HEK293 (cell line): ENCODE results near the gene PCBP3.

Experiments
- CTCF ChIA-PET: fragments of 350-600 bp; formaldehyde crosslinking; extraction: SDS; loops from one replicate; lab custom pipeline; 2021; ENCODE audit warnings: antibody characterized with exemption; lab: Yijun Ruan, JAX
- POLR2A ChIA-PET: fragments of 300-600 bp; formaldehyde crosslinking; extraction: SDS; loops from one replicate; lab custom pipeline; 2020; ENCODE audit warnings: antibody characterized with exemption, inconsistent platforms; lab: Yijun Ruan, JAX
- H3K27ac ChIP-seq: fragments of 200-500 bp; sonication (Bioruptor generic); 2 replicates; pipeline ENCODE4 v1.5.1; 2014; ENCODE audit warnings: low read depth, low read length, control low read depth, inconsistent platforms; ENCODE audit errors: extremely low read depth
- H3K36me3 ChIP-seq, 2 experiments: fragments of 200-500 bp in 1 of 2; sonication (Bioruptor generic) in 1 of 2; 1 replicate in 1 of 2; 2 replicates in 1 of 2; pipeline ENCODE4 v1.5.1; 2014 to 2017; ENCODE audit warnings: inconsistent platforms in 2 of 2, low read length in 2 of 2; ENCODE audit not compliant: control insufficient read depth in 2 of 2, insufficient read depth in 1 of 2
- H3K4me1 ChIP-seq: fragments of 200-500 bp; sonication (Bioruptor generic); 2 replicates; pipeline ENCODE4 v1.5.1; 2014; ENCODE audit warnings: mild to moderate bottlenecking, low read length, inconsistent platforms; ENCODE audit not compliant: control insufficient read depth, insufficient read depth
- H3K4me3 ChIP-seq: 2 replicates; pipeline ENCODE4 v1.5.1; 2011; ENCODE audit warnings: low read depth, mild to moderate bottlenecking, control low read depth, low read length, moderate library complexity
- H3K9me3 ChIP-seq: fragments of 200-500 bp; sonication (Bioruptor generic); 2 replicates; pipeline ENCODE4 v1.5.1; 2014; ENCODE audit warnings: low read depth, low read length, inconsistent platforms; ENCODE audit not compliant: control insufficient read depth, insufficient read depth
- GLI4 ChIP-seq: fragments of 450-650 bp; formaldehyde crosslinking; IDR thresholded peaks from 2 replicates; pipeline ENCODE4 v1.5.1; 2016; ENCODE audit warnings: missing biosample characterization, missing genetic modification characterization
- KLF10 ChIP-seq: fragments of 450-650 bp; IDR thresholded peaks from 2 replicates; pipeline ENCODE4 v1.5.1; 2018; ENCODE audit warnings: missing biosample characterization, mild to moderate bottlenecking, missing genetic modification characterization
- KLF16 ChIP-seq: fragments of 450-650 bp; formaldehyde crosslinking; IDR thresholded peaks from 2 replicates; pipeline ENCODE4 v1.5.1; 2017; ENCODE audit warnings: missing biosample characterization, missing genetic modification characterization
- KLF8 ChIP-seq: fragments of 450-650 bp; formaldehyde crosslinking; IDR thresholded peaks from 2 replicates; pipeline ENCODE4 v1.5.1; 2016; ENCODE audit warnings: missing biosample characterization, missing genetic modification characterization
- MEIS1 ChIP-seq: sonication (generic); formaldehyde crosslinking; IDR thresholded peaks from 2 replicates; pipeline ENCODE4 v1.8.1; 2022; ENCODE audit warnings: missing genetic modification reagents, mild to moderate bottlenecking, borderline replicate concordance
- MZF1 ChIP-seq: fragments of 450-650 bp; formaldehyde crosslinking; IDR thresholded peaks from 2 replicates; pipeline ENCODE4 v1.5.1; 2017; ENCODE audit warnings: missing biosample characterization, missing genetic modification characterization, borderline replicate concordance
- ZEB2 ChIP-seq: fragments of 450-650 bp; formaldehyde crosslinking; IDR thresholded peaks from 2 replicates; pipeline ENCODE4 v1.5.1; 2016; ENCODE audit warnings: missing biosample characterization, missing genetic modification characterization
- ZNF146 ChIP-seq: fragments of 450-650 bp; formaldehyde crosslinking; IDR thresholded peaks from 2 replicates; pipeline ENCODE4 v1.5.1; 2016; ENCODE audit warnings: missing biosample characterization, missing genetic modification characterization
- ZNF157 ChIP-seq: fragments of 450-650 bp; formaldehyde crosslinking; IDR thresholded peaks from 2 replicates; pipeline ENCODE4 v1.5.1; 2016; ENCODE audit warnings: missing biosample characterization, missing genetic modification characterization
- ZNF16 ChIP-seq: fragments of 450-650 bp; formaldehyde crosslinking; IDR thresholded peaks from 2 replicates; pipeline ENCODE4 v1.5.1; 2016; ENCODE audit warnings: low read depth, missing biosample characterization, missing genetic modification characterization
- ZNF211 ChIP-seq: fragments of 450-650 bp; formaldehyde crosslinking; IDR thresholded peaks from 2 replicates; pipeline ENCODE4 v1.5.1; 2016; ENCODE audit warnings: low read depth, missing biosample characterization, missing genetic modification characterization
- ZNF221 ChIP-seq: fragments of 450-650 bp; formaldehyde crosslinking; IDR thresholded peaks from 2 replicates; pipeline ENCODE4 v1.5.1; 2017; ENCODE audit warnings: missing biosample characterization, missing genetic modification characterization, borderline replicate concordance
- ZNF23 ChIP-seq: fragments of 450-650 bp; formaldehyde crosslinking; IDR thresholded peaks from 2 replicates; pipeline ENCODE4 v1.5.1; 2016; ENCODE audit warnings: missing biosample characterization, missing genetic modification characterization, borderline replicate concordance
- ZNF24 ChIP-seq: fragments of 450-650 bp; formaldehyde crosslinking; IDR thresholded peaks from 2 replicates; pipeline ENCODE4 v1.5.1; 2016; ENCODE audit warnings: missing biosample characterization, missing genetic modification characterization
- ZNF248 ChIP-seq: fragments of 450-650 bp; formaldehyde crosslinking; IDR thresholded peaks from 2 replicates; pipeline ENCODE4 v1.5.1; 2017; ENCODE audit warnings: missing biosample characterization, missing genetic modification characterization
- ZNF274 ChIP-seq, 2 experiments: fragments of 200-500 bp in 1 of 2; fragments of 450-650 bp in 1 of 2; sonication (Bioruptor generic) in 1 of 2; formaldehyde crosslinking in 1 of 2; IDR thresholded peaks; 2 replicates each; pipeline versions ENCODE4 v1.5.1 to v1.6.1; 2014 to 2016; ENCODE audit warnings: borderline replicate concordance in 1 of 2, inconsistent platforms in 1 of 2, low read length in 1 of 2, missing biosample characterization in 1 of 2, missing genetic modification characterization in 1 of 2
- ZNF391 ChIP-seq: fragments of 450-650 bp; formaldehyde crosslinking; IDR thresholded peaks from 2 replicates; pipeline ENCODE4 v1.5.1; 2016; ENCODE audit warnings: low read depth, missing biosample characterization, missing genetic modification characterization, borderline replicate concordance
- ZNF416 ChIP-seq: fragments of 450-650 bp; formaldehyde crosslinking; IDR thresholded peaks from 2 replicates; pipeline ENCODE4 v1.5.1; 2016; ENCODE audit warnings: missing biosample characterization, missing genetic modification characterization
- ZNF48 ChIP-seq: fragments of 450-650 bp; formaldehyde crosslinking; IDR thresholded peaks from 2 replicates; pipeline ENCODE4 v1.5.1; 2016; ENCODE audit warnings: missing biosample characterization, missing genetic modification characterization
- ZNF521 ChIP-seq: fragments of 450-650 bp; formaldehyde crosslinking; IDR thresholded peaks from 2 replicates; pipeline ENCODE4 v1.5.1; 2017; ENCODE audit warnings: missing biosample characterization, mild to moderate bottlenecking, missing genetic modification characterization
- ZNF530 ChIP-seq: fragments of 450-650 bp; formaldehyde crosslinking; IDR thresholded peaks from 2 replicates; pipeline ENCODE4 v1.5.1; 2016; ENCODE audit warnings: low read depth, missing biosample characterization, missing genetic modification characterization
- ZNF558 ChIP-seq: fragments of 450-650 bp; formaldehyde crosslinking; IDR thresholded peaks from 2 replicates; pipeline ENCODE4 v1.5.1; 2016; ENCODE audit warnings: missing biosample characterization, missing genetic modification characterization
- ZNF610 ChIP-seq: fragments of 450-650 bp; formaldehyde crosslinking; IDR thresholded peaks from 2 replicates; pipeline ENCODE4 v1.5.1; 2016; ENCODE audit warnings: missing biosample characterization, missing genetic modification characterization, borderline replicate concordance
- ZNF670 ChIP-seq: fragments of 450-650 bp; formaldehyde crosslinking; IDR thresholded peaks from 2 replicates; pipeline ENCODE4 v1.5.1; 2016; ENCODE audit warnings: missing biosample characterization, missing genetic modification characterization, low read depth
- ZNF707 ChIP-seq: fragments of 450-650 bp; formaldehyde crosslinking; IDR thresholded peaks from 2 replicates; pipeline ENCODE4 v1.5.1; 2016; ENCODE audit warnings: missing biosample characterization, missing genetic modification characterization
- TF ChIP-seq, protein P1 (sequence below): fragments of 450-650 bp; formaldehyde crosslinking; IDR thresholded peaks from 2 replicates; pipeline ENCODE4 v1.5.1; 2016; ENCODE audit warnings: missing biosample characterization, missing genetic modification characterization

Gene PCBP3

DNA sequence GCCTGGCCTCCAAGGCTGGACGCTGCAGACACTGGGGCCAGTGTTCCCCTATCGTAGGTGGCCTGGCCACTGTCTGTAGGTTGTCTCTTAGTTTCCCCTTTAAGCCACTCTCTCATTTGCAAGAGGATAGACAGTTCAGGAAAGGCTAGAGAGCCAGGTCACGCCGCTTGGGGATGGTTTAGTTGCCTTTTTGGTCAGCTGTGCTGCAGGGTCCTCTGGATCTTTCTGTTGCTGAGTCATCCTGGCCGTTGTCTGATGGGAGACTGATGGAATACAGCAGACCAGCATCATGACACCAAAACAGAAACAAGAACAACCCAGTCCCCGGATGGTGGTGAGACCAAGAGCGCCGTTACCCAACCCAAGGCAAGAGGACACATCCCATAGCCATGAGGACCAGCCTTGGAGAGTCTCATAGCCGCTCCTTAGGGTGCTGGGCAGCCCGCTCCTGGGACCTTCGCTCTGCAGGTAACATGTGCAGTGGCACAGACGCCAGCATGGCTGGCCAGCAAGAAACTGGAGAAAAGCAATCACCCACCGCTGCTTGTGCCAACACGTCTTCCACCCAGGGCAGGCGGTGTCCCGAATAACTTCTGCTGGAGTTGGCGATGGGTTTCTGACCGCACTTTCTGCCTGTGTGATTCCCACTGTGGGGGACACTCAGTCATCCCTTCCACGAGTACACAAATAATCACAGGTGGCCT lies 258.9 kb downstream of the PCBP3 start:
- TF ChIP-seq ZNF248 (tag by site-specific recombination) (no peak), ZNF274 (IDR thresholded peaks at IDR 0.05; ENCODE audit: low read length) (no peak), ZNF274 (tag by site-specific recombination; IDR thresholded peaks at IDR 0.05; ENCODE audit: borderline replicate concordance) (no peak), ZEB2 (tag by site-specific recombination) (no peak), ZNF558 (tag by site-specific recombination) (no peak), GLI4 (tag by site-specific recombination) (no peak), MZF1 (no peak), ZNF530 (no peak)
- Histone ChIP-seq H3K27ac (no peak overlapping the region), H3K4me3 (no peak overlapping the region), H3K36me3 (no peaks in the 10 kb centered on the region), H3K4me1 (no peaks in the 10 kb centered on the region), H3K9me3 (no peaks in the 10 kb centered on the region)
- ChIA-PET POLR2A (no interaction called here), CTCF (interaction anchor here (1.0 to 2.5 kb wide), 2 partner anchors 17 to 22 kb away, joined by 3 to 7 read pairs; no protein-coding TSS in a partner anchor)

DNA sequence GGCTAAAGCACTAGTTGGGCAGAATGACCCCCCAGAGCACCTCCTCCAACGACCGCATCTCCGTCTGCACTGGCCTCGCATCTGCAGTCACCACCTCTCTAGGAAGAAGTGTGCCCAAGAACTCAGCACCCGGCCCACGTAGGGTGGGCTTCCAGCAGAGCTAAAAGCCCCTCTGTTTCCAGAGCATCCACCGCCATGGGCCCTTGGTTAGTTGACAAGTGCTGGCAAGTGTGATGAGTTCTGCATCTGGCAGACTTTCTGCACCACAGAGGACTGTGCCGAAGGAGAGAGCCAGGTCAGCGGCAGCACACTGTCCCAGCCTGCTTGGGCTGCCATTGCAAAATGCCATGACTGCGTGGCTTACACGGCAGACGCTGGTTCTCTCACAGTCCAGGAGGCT lies 261.7 kb downstream of the PCBP3 start:
- H3K9me3 ChIP-seq = no peaks in the 10 kb centered on the region
- TF ChIP-seq KLF10 (tag by site-specific recombination) = no peak
- no peak for TF ChIP-seq ZNF157 (tag by site-specific recombination)
- no peak for TF ChIP-seq MEIS1 (CRISPR knock-in tag)
- no peak for TF ChIP-seq ZNF211 (tag by site-specific recombination)
- TF ChIP-seq ZNF24 (tag by site-specific recombination) = no peak
- no peak for TF ChIP-seq KLF16 (tag by site-specific recombination)
- no peak for TF ChIP-seq ZNF416 (tag by site-specific recombination)
- TF ChIP-seq ZNF521 (tag by site-specific recombination) = no peak
- no peak overlapping the region for H3K4me3 ChIP-seq
- ChIA-PET POLR2A (no interaction called here), CTCF (interaction anchor here (1.1 to 2.5 kb wide), 2 partner anchors 18 to 24 kb away, joined by 4 to 7 read pairs; no protein-coding TSS in a partner anchor)
- H3K36me3 ChIP-seq = no peaks in the 10 kb centered on the region
- peaks cover 1% of the 10 kb centered on the region for H3K4me1 ChIP-seq
- no peak overlapping the region for H3K27ac ChIP-seq

DNA sequence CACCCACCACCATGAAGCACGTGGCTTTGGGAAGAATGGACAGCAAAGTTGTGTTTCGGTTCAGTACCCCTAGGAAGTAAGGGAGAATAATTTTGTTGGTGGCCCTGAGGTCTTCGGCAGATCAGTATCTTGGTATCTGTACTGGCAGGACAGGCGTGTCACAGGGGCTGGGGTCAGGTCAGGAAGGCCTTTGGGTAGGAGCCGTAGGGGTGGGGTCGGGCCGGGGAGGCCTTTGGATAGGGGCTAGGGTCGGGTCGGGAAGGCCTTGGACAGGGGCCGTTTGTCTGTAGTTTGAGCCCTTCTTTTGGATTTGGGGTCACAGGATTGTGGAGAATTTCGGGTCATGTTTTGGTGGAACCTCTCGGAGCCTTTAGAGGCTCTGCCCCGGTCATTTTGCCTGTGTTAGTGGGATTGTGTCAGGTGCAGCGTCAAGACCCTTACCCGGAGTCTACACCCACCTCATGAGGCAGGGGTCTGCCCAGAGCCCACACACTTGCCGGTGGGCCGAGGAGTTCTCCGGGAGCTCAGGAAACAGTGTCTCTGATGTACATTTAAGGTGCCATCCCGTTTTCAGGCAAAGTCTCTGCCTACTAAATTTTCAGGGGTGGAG lies 262.8 kb downstream of the PCBP3 start:
- TF ChIP-seq ZNF146 (no peak), ZNF670 (tag by site-specific recombination) (no peak), ZNF707 (tag by site-specific recombination) (no peak), ZNF391 (tag by site-specific recombination) (no peak), ZNF610 (tag by site-specific recombination) (no peak), ZNF48 (tag by site-specific recombination) (no peak), ZNF221 (no peak), ZNF16 (tag by site-specific recombination) (no peak), KLF8 (tag by site-specific recombination) (no peak), ZNF23 (tag by site-specific recombination) (no peak)
- TF ChIP-seq, protein P1, sequence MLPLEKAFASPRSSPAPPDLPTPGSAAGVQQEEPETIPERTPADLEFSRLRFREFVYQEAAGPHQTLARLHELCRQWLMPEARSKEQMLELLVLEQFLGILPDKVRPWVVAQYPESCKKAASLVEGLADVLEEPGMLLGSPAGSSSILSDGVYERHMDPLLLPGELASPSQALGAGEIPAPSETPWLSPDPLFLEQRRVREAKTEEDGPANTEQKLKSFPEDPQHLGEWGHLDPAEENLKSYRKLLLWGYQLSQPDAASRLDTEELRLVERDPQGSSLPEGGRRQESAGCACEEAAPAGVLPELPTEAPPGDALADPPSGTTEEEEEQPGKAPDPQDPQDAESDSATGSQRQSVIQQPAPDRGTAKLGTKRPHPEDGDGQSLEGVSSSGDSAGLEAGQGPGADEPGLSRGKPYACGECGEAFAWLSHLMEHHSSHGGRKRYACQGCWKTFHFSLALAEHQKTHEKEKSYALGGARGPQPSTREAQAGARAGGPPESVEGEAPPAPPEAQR = no peak
- H3K4me1 ChIP-seq = peaks cover 4% of the 10 kb centered on the region
- ChIA-PET CTCF (no interaction called here), POLR2A (no interaction called here)
- H3K4me3 ChIP-seq = no peak overlapping the region
- H3K9me3 ChIP-seq = no peaks in the 10 kb centered on the region
- H3K27ac ChIP-seq = no peak overlapping the region
- H3K36me3 ChIP-seq = no peaks in the 10 kb centered on the region
